Fibroblast of the aortic adventitia (primary cell): ENCODE data around the gene CKAP2L. TPM values are rescaled to one million over a fixed set of nuclear protein-coding genes. Genes with fewer than 3 reads are reported as not detected.
A peak's percentile ranks its signal among the peaks of the same experiment; 100 is the strongest.

Source experiments
- DNase-seq: peaks from one replicate; pipeline ENCODE4 v3.0.0-alpha.2; 2010; ENCODE audit warnings: low read depth
- H3K4me3 ChIP-seq: 2 replicates; pipeline ENCODE4 v1.5.1; 2011; ENCODE audit warnings: low read depth, mild to moderate bottlenecking, control low read depth, low read length, moderate library complexity
- total RNA-seq: library from RNA; depleted of rRNA; stranded (reverse); fragments of >200 nt; gene quantifications from 2 replicates; pipeline ENCODE4 v1.2.3, GENCODE V29; 2012; ENCODE audit warnings: low replicate concordance
- TF ChIP-seq, protein P1 (sequence below): IDR thresholded peaks from 2 replicates; pipeline ENCODE4 v1.5.1; 2011; ENCODE audit warnings: mild to moderate bottlenecking, low read length, control low read depth, inconsistent platforms; ENCODE audit not compliant: insufficient read depth

CKAP2L gene
- total RNA-seq, 1 donor = 26.4 TPM

DNA sequence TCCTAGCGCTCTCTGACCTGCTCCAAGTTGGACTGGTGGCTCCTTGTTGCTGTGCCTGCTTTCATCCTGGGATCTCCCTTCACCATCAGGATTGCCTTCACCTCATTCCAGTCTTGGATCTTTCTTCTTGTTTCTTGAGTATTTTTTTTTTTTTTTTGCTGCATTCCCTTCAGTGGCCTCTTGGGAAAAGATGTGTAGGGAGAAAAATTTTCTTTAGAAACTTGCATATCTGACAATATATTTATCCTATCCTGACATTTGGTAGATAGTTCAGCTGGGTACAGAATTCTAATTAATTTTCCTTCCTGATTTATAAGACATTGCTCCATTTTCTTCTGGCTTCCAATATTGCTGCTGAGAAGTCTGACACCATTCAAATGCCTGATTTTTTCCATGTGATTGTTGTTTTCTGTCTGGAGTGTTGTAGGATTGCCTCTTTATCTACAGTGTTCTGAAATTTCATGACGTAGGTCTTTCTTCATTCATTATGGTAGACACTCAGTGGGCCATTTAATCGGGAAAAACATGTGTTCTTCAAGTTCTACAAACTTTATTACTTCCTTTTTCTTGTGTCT lies 42.9 kb upstream of the CKAP2L start:
- no peak overlapping the region for H3K4me3 ChIP-seq
- TF ChIP-seq, protein P1, sequence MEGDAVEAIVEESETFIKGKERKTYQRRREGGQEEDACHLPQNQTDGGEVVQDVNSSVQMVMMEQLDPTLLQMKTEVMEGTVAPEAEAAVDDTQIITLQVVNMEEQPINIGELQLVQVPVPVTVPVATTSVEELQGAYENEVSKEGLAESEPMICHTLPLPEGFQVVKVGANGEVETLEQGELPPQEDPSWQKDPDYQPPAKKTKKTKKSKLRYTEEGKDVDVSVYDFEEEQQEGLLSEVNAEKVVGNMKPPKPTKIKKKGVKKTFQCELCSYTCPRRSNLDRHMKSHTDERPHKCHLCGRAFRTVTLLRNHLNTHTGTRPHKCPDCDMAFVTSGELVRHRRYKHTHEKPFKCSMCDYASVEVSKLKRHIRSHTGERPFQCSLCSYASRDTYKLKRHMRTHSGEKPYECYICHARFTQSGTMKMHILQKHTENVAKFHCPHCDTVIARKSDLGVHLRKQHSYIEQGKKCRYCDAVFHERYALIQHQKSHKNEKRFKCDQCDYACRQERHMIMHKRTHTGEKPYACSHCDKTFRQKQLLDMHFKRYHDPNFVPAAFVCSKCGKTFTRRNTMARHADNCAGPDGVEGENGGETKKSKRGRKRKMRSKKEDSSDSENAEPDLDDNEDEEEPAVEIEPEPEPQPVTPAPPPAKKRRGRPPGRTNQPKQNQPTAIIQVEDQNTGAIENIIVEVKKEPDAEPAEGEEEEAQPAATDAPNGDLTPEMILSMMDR = peak; percentile 28
- DNase-seq = no peak

DNA sequence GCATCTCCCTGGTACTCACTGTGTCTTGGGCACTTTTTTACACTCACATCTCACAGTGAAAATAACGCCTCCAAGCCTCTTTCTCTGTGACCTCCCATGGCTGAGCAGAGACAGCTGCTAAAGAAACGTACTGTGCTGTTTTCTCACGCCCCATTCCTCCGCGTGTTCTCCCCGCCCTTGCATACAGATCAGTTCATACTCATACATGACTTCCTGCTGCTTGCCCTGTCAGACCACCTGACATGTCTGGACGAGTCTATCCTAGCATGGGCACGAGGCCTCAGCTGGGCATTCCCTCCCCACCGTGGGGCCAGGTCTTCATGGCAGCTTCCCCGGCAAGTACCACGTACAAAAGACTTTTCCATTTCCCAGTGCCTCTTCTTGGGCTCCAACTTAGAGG lies 41.1 kb upstream of the CKAP2L start:
- no peak for DNase-seq
- H3K4me3 ChIP-seq = no peak overlapping the region
- TF ChIP-seq, protein P1 = no peak

DNA sequence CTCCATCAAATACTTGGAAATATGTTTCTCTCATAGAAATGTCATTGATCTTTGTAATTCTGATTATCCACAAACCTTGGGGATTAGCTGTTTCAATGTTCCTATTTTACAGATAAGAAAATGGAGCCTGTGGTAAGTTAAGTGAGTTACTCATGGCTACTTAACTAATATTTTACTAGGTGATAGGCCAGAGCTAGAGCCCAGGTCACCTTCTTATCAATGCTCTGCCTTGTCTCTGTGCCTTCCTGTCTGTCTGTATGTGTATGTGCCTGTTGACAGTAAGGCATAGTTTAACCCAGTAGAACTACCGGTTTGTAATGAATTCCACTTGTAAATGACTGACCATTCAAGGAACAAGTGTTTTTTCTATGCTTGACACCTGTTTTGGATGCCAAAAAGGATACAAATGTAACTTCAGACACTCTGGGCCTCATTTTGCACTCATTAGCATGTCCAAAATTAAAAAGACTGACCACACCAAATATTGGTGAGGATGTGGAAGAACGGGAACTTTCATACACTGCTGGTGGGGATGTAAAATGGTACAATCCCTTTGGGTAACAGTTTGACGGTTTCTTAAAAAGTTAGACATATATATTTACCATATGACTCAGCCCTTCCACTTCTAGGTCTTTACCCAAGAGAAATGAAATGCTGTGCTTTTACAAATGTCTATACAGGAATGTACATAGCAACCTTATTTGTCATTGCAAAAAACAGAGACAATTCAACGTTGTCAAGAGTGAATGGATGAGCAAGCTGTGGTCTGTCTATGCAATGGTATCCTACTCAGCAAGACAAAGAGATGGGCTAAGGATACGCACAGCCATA lies 39.5 kb upstream of the CKAP2L start:
- TF ChIP-seq, protein P1 = no peak
- no peak overlapping the region for H3K4me3 ChIP-seq
- peak; percentile 57 for DNase-seq

DNA sequence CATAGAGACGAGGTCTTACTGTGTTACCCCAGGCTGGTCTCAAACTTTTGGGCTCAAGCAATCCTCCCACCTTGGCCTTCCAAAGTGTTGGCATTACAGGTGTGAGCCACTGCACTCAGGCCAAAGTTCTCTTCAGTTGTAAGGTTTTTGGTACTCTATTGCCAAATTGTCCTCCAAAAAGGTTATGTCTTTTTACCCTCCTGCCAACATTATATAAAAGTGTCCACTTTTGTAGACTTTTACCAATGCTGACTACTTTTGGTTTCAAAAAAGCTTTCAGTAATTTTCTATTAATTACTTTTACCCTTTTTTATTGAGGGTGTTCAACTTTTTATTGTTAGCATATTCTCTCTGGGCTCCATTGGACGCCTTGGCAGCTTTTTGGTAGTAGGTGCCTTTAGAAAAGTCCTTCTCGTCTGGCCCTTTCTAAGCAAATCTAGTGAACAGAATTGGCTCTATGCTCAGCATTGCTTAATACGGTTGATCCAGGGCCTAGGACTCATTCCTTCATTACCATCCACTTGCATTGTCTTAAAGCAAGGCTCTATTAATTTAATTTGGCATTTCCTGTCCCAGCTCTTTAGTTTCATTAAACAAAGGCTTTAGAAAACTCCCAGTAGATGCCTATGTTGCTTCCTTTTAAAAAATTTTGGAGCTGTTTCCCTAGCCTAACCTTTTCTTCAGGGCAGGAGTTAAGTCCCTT lies 36.6 kb upstream of the CKAP2L start:
- peak; percentile 38 for DNase-seq
- H3K4me3 ChIP-seq = no peak overlapping the region
- TF ChIP-seq, protein P1 = no peak

DNA sequence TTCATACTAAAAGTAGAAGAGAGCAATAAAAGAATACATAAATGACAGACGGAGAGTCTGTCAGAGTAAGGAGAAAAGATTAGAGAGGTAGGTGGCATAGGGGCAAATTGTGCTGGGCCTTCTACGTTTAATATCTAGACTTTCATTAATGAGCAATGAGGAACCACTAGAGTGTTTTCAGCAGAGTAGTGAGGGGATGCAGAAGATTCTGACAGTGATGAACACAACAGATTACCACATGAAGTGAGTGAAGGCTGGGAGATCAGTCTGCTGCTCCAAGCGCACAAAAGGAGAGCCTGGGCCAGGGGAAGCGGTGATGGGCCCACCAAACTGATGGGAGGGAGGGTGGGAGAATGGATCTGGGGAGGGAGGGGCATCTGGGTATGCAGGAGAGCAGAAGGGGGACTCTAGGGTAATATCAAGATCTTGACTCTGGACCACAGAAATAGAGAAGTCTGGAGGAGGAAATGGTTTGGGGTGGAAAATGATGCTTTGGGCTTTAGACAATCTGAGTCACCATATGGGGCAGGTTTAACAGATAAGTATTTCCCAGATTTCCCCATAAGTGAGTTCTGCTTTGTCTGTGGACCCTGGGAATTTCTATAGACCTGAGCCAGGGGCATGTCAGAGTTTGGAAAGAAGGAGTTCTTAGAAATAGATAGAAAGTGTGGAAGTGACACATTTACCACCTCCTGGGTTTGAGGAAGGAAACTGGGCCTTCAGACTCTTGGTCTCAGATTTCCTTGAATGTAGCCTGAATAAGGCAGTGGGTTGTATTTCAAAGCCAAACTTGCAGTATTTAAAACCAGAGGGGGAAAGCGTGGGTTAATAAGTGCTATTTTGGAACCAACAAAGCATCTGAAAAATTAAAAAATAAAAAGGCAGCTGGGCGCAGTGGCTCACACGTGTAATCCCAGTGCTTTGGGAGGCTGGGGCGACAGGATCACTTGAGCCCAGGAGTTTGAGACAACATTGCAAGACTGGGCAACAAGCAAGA lies 34.9 kb upstream of the CKAP2L start:
- TF ChIP-seq, protein P1 = no peak
- peak; percentile 72 for DNase-seq
- H3K4me3 ChIP-seq = no peak overlapping the region

DNA sequence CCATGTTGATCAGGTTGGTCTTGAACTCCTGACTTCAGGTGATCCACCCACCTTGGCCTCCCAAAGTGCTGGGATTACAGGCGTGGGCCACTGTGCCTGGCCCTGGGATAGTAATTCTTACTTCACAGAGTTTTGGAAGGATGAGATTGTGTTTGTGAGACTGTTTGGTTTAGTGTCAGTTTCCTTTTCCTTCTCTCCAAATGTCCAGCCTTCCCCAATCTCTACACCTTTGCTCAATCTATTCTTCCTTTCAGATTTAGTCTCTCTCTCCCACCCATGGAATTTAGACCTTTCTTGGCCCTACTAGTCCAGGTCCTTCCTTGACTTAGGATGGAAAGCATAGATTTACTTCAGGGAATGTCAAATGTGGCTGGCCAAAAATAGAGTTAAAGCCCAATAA lies 32.1 kb upstream of the CKAP2L start:
- no peak for DNase-seq
- TF ChIP-seq, protein P1 = no peak
- H3K4me3 ChIP-seq = no peak overlapping the region
